ENCODE results near the gene THADA.

THADA gene

GRCh38 chr2:43419876-43420275 is 176.0 kb downstream of the THADA start:
- peaks cover 16% of the 10 kb centered on the region for H3K4me1 Mint-ChIP-seq
- peaks cover 30% of the 10 kb centered on the region for H3K36me3 Mint-ChIP-seq
- no peak for DNase-seq
- CTCF ChIA-PET, result no interaction called here
- H3K9me3 Mint-ChIP-seq, result no peaks in the 10 kb centered on the region
- H3K27ac Mint-ChIP-seq, result no peak overlapping the region
- no peaks in the 10 kb centered on the region for H3K27me3 Mint-ChIP-seq
- no peak overlapping the region for H3K4me3 Mint-ChIP-seq

- CTCF ChIA-PET, result no interaction called here
- Mint-ChIP-seq H3K9me3 (no peaks in the 10 kb centered on the region), H3K4me3 (no peak overlapping the region), H3K27me3 (no peaks in the 10 kb centered on the region), H3K36me3 (peaks cover 29% of the 10 kb centered on the region), H3K4me1 (peaks cover 15% of the 10 kb centered on the region), H3K27ac (no peak overlapping the region)
- DNase-seq, result no peak
These were observed 176.6 kb downstream of the THADA start for GRCh38 chr2:43419243-43419642.

- no peaks in the 10 kb centered on the region for H3K9me3 Mint-ChIP-seq
- CTCF ChIA-PET, result interaction anchor here (1.1 kb wide), 1 partner anchor 8 kb away, joined by 3 read pairs; no protein-coding TSS in a partner anchor
- no peak for DNase-seq
- H3K27me3 Mint-ChIP-seq, result no peaks in the 10 kb centered on the region
- peaks cover 27% of the 10 kb centered on the region for H3K36me3 Mint-ChIP-seq
- peaks cover 10% of the 10 kb centered on the region for H3K4me1 Mint-ChIP-seq
- no peak overlapping the region for H3K27ac Mint-ChIP-seq
- no peak overlapping the region for H3K4me3 Mint-ChIP-seq
These were observed 177.2 kb downstream of the THADA start for GRCh38 chr2:43418680-43419079.

- Mint-ChIP-seq H3K4me1 (peaks cover 8% of the 10 kb centered on the region), H3K9me3 (no peaks in the 10 kb centered on the region), H3K36me3 (peaks cover 27% of the 10 kb centered on the region), H3K27ac (no peak overlapping the region), H3K27me3 (no peaks in the 10 kb centered on the region), H3K4me3 (no peak overlapping the region)
- CTCF ChIA-PET, result no interaction called here
- no peak for DNase-seq
These were observed 178.5 kb downstream of the THADA start for GRCh38 chr2:43417300-43417699.

GRCh38 chr2:43415592-43415991 is 180.2 kb downstream of the THADA start:
- no peaks in the 10 kb centered on the region for H3K27me3 Mint-ChIP-seq
- H3K27ac Mint-ChIP-seq, result no peak overlapping the region
- no peak overlapping the region for H3K4me3 Mint-ChIP-seq
- no peaks in the 10 kb centered on the region for H3K9me3 Mint-ChIP-seq
- CTCF ChIA-PET, result no interaction called here
- peaks cover 24% of the 10 kb centered on the region for H3K36me3 Mint-ChIP-seq
- peaks cover 8% of the 10 kb centered on the region for H3K4me1 Mint-ChIP-seq
- DNase-seq, result no peak

- H3K27ac Mint-ChIP-seq, result no peak overlapping the region
- H3K4me1 Mint-ChIP-seq, result peaks cover 5% of the 10 kb centered on the region
- CTCF ChIA-PET, result interaction anchor here (1.2 kb wide), 1 partner anchor 70 kb away, joined by 3 read pairs; no protein-coding TSS in a partner anchor
- no peaks in the 10 kb centered on the region for H3K9me3 Mint-ChIP-seq
- no peaks in the 10 kb centered on the region for H3K27me3 Mint-ChIP-seq
- peaks cover 21% of the 10 kb centered on the region for H3K36me3 Mint-ChIP-seq
- no peak overlapping the region for H3K4me3 Mint-ChIP-seq
- DNase-seq, result no peak
These were observed 181.2 kb downstream of the THADA start for GRCh38 chr2:43414586-43415135.

- CTCF ChIA-PET, result interaction anchor here (1.2 kb wide), 1 partner anchor 71 kb away, joined by 3 read pairs; no protein-coding TSS in a partner anchor
- Mint-ChIP-seq H3K36me3 (peaks cover 19% of the 10 kb centered on the region), H3K27me3 (no peaks in the 10 kb centered on the region), H3K4me3 (no peak overlapping the region), H3K4me1 (peaks cover 5% of the 10 kb centered on the region), H3K27ac (no peak overlapping the region), H3K9me3 (no peaks in the 10 kb centered on the region)
- no peak for DNase-seq
These were observed 181.8 kb downstream of the THADA start for GRCh38 chr2:43414033-43414432.

- H3K27ac Mint-ChIP-seq, result no peak overlapping the region
- CTCF ChIA-PET, result no interaction called here
- peaks cover 5% of the 10 kb centered on the region for H3K4me1 Mint-ChIP-seq
These were observed 183.6 kb downstream of the THADA start for GRCh38 chr2:43412114-43412753.

GRCh38 chr2:43410055-43410604 is 185.7 kb downstream of the THADA start:
- no peak for DNase-seq
- H3K27ac Mint-ChIP-seq, result no peak overlapping the region
- H3K4me1 Mint-ChIP-seq, result peaks cover 5% of the 10 kb centered on the region
- CTCF ChIA-PET, result interaction anchor here (0.6 kb wide), 1 partner anchor 12 kb away, joined by 3 read pairs; no protein-coding TSS in a partner anchor
- H3K4me3 Mint-ChIP-seq, result no peak overlapping the region
- peaks cover 12% of the 10 kb centered on the region for H3K36me3 Mint-ChIP-seq
- H3K9me3 Mint-ChIP-seq, result no peaks in the 10 kb centered on the region
- no peaks in the 10 kb centered on the region for H3K27me3 Mint-ChIP-seq

More at GRCh38 chr2:43412114-43412753, 183.6 kb downstream of the THADA start:
- Mint-ChIP-seq H3K27me3 (no peaks in the 10 kb centered on the region), H3K4me3 (no peak overlapping the region), H3K9me3 (no peaks in the 10 kb centered on the region), H3K36me3 (peaks cover 12% of the 10 kb centered on the region)
- no peak for DNase-seq

- no peaks in the 10 kb centered on the region for H3K4me1 Mint-ChIP-seq
- no peak overlapping the region for H3K27ac Mint-ChIP-seq
- H3K9me3 Mint-ChIP-seq, result no peaks in the 10 kb centered on the region
- H3K36me3 Mint-ChIP-seq, result peaks cover 4% of the 10 kb centered on the region
- no peak for DNase-seq
- no peaks in the 10 kb centered on the region for H3K27me3 Mint-ChIP-seq
- CTCF ChIA-PET, result interaction anchor here (1.1 kb wide), 1 partner anchor 77 kb away, joined by 3 read pairs; no protein-coding TSS in a partner anchor
- H3K4me3 Mint-ChIP-seq, result no peak overlapping the region
These were observed 187.3 kb downstream of the THADA start for GRCh38 chr2:43408407-43409160.

- no peak for DNase-seq
- CTCF ChIA-PET, result interaction anchor here (1.1 kb wide), 1 partner anchor 78 kb away, joined by 3 read pairs; no protein-coding TSS in a partner anchor
- no peaks in the 10 kb centered on the region for H3K9me3 Mint-ChIP-seq
- no peak overlapping the region for H3K27ac Mint-ChIP-seq
- no peaks in the 10 kb centered on the region for H3K27me3 Mint-ChIP-seq
- no peaks in the 10 kb centered on the region for H3K4me1 Mint-ChIP-seq
- H3K36me3 Mint-ChIP-seq, result no peaks in the 10 kb centered on the region
- no peak overlapping the region for H3K4me3 Mint-ChIP-seq
These were observed 187.9 kb downstream of the THADA start for GRCh38 chr2:43407935-43408334.

- DNase-seq, result no peak
- CTCF ChIA-PET, result no interaction called here
These were observed 189.1 kb downstream of the THADA start for GRCh38 chr2:43406651-43407279.

GRCh38 chr2:43405829-43406228 is 190.0 kb downstream of the THADA start:
- Mint-ChIP-seq H3K9me3 (no peaks in the 10 kb centered on the region), H3K27ac (no peak overlapping the region), H3K36me3 (no peaks in the 10 kb centered on the region), H3K4me1 (peaks cover 4% of the 10 kb centered on the region), H3K27me3 (no peaks in the 10 kb centered on the region), H3K4me3 (no peak overlapping the region)
- CTCF ChIA-PET, result no interaction called here
- no peak for DNase-seq

More at GRCh38 chr2:43406651-43407279, 189.1 kb downstream of the THADA start:
- Mint-ChIP-seq H3K9me3 (no peaks in the 10 kb centered on the region), H3K27ac (no peak overlapping the region), H3K4me1 (peaks cover 4% of the 10 kb centered on the region), H3K36me3 (no peaks in the 10 kb centered on the region), H3K4me3 (no peak overlapping the region), H3K27me3 (no peaks in the 10 kb centered on the region)

GRCh38 chr2:43402452-43402937 is 193.3 kb downstream of the THADA start:
- no peak for DNase-seq
- CTCF ChIA-PET, result interaction anchor here (1.3 kb wide), 1 partner anchor 83 kb away, joined by 6 read pairs; no protein-coding TSS in a partner anchor
- Mint-ChIP-seq H3K27ac (no peak overlapping the region), H3K27me3 (no peaks in the 10 kb centered on the region), H3K9me3 (no peaks in the 10 kb centered on the region), H3K4me1 (peaks cover 8% of the 10 kb centered on the region), H3K4me3 (no peak overlapping the region), H3K36me3 (peaks cover 6% of the 10 kb centered on the region)

Measured in activated naive CD4-positive, alpha-beta T cell treated with anti-CD3 and anti-CD28 coated beads, Interleukin-2, amount 10 ng/mL, durations not matched to agents 7 days and 5 days (primary cell).